NCI-H128 (cell line): Measurements from ENCODE around the gene GSPT1.

ENCODE experiments used
- DNase-seq: peaks from one replicate; lab custom pipeline; 2025; ENCODE audit not compliant: unreplicated experiment; lab: John Stamatoyannopoulos, UW

Gene GSPT1

GRCh38 chr16:11913425-11914079 lies 2.2 kb downstream of the GSPT1 start:
- DNase-seq = no peak

- no peak for DNase-seq
Observed at GRCh38 chr16:11909653-11910545, 5.9 kb downstream of the GSPT1 start.

GRCh38 chr16:11907160-11907970 lies 8.4 kb downstream of the GSPT1 start:
- DNase-seq = no peak

- no peak for DNase-seq
Observed at GRCh38 chr16:11903906-11904305, 11.8 kb downstream of the GSPT1 start.

GRCh38 chr16:11901091-11901490 lies 14.7 kb downstream of the GSPT1 start:
- no peak for DNase-seq

GRCh38 chr16:11896486-11897176 lies 19.1 kb downstream of the GSPT1 start:
- no peak for DNase-seq

GRCh38 chr16:11893571-11893970 lies 22.2 kb downstream of the GSPT1 start:
- no peak for DNase-seq

- no peak for DNase-seq
Observed at GRCh38 chr16:11892761-11893160, 23.0 kb downstream of the GSPT1 start.

- no peak for DNase-seq
Observed at GRCh38 chr16:11890231-11890965, 25.4 kb downstream of the GSPT1 start.

- DNase-seq = no peak
Observed at GRCh38 chr16:11886881-11887280, 28.9 kb downstream of the GSPT1 start.

- no peak for DNase-seq
Observed at GRCh38 chr16:11884035-11884434, 31.7 kb downstream of the GSPT1 start.

- DNase-seq = no peak
Observed at GRCh38 chr16:11880007-11880406, 35.7 kb downstream of the GSPT1 start.

GRCh38 chr16:11877374-11877773 lies 38.4 kb downstream of the GSPT1 start:
- no peak for DNase-seq

GRCh38 chr16:11876306-11876705 lies 39.5 kb downstream of the GSPT1 start:
- DNase-seq = no peak

- DNase-seq = no peak
Observed at GRCh38 chr16:11875721-11876120, 40.0 kb downstream of the GSPT1 start.

GRCh38 chr16:11871193-11871592 lies 44.6 kb downstream of the GSPT1 start:
- no peak for DNase-seq

GRCh38 chr16:11870399-11870798 lies 45.4 kb downstream of the GSPT1 start:
- no peak for DNase-seq

- no peak for DNase-seq
Observed at GRCh38 chr16:11869353-11870228, 46.2 kb downstream of the GSPT1 start.

GRCh38 chr16:11868412-11868980 lies 47.3 kb downstream of the GSPT1 start:
- no peak for DNase-seq
